ENCODE data around the gene HTR4. TPM values are rescaled to one million over a fixed set of nuclear protein-coding genes. Genes with fewer than 3 reads are reported as not detected.

HTR4 gene
- 0.43 TPM for total RNA-seq
- long read RNA-seq = 0 reads

GRCh38 chr5:148653836-148654781 lies at the start of gene HTR4:
Gene HTR4, minus strand, starts transcription at chr5:148654527. Its CDS starts 17,513 bp downstream, at chr5:148637014.
- Histone ChIP-seq H3K27me3 (peaks cover 48% of the 10 kb centered on the region), H3K36me3 (no peaks in the 10 kb centered on the region), H3K27ac (no peak within 1 kb of the TSS), H3K9me3 (no peaks in the 10 kb centered on the region), H3K4me1 (no peaks in the 10 kb centered on the region), H3K4me3 (no peak within 1 kb of the TSS)
- no peak for TF ChIP-seq CTCF (IDR thresholded peaks at IDR 0.05)
- DNase-seq = no peak
- ATAC-seq = peak; percentile 54
- intact Hi-C loops (cut with DNase I) = no loop called here

GRCh38 chr5:148702019-148702596 lies 47.8 kb upstream of the HTR4 start:
- no peaks in the 10 kb centered on the region for H3K4me1 ChIP-seq
- H3K9me3 ChIP-seq = peaks cover 6% of the 10 kb centered on the region
- H3K4me3 ChIP-seq = no peak overlapping the region
- H3K27me3 ChIP-seq = no peaks in the 10 kb centered on the region
- DNase-seq (no peak), ATAC-seq (no peak)
- H3K27ac ChIP-seq = no peak overlapping the region
- no peak for TF ChIP-seq CTCF (IDR thresholded peaks at IDR 0.05)
- H3K36me3 ChIP-seq = no peaks in the 10 kb centered on the region
- intact Hi-C loops (cut with DNase I) = no loop called here

DNA sequence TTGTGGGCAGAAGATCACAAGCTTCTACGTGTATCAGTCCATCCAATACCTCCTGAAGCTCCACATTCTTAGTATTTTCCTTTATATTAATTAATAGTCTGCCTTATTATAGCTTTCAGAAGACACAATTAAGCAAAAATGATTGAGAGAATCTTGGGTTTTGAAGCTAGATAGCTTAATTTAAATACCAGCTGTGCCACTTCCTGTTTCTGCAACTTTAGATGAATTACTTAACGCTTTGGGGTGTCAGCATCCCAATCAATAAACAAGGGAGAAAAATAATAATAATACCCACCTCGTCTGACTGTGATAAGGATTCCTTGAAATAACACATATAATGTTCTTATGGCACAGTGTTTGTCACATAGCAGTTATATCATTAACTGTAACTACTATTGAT lies 44.7 kb upstream of the HTR4 start:
- ATAC-seq (no peak), DNase-seq (no peak)
- intact Hi-C loops (cut with DNase I) = no loop called here
- TF ChIP-seq CTCF (IDR thresholded peaks at IDR 0.05) = no peak
- Histone ChIP-seq H3K27ac (no peak overlapping the region), H3K27me3 (no peaks in the 10 kb centered on the region), H3K4me1 (no peaks in the 10 kb centered on the region), H3K36me3 (no peaks in the 10 kb centered on the region), H3K9me3 (peaks cover 6% of the 10 kb centered on the region), H3K4me3 (no peak overlapping the region)

DNA sequence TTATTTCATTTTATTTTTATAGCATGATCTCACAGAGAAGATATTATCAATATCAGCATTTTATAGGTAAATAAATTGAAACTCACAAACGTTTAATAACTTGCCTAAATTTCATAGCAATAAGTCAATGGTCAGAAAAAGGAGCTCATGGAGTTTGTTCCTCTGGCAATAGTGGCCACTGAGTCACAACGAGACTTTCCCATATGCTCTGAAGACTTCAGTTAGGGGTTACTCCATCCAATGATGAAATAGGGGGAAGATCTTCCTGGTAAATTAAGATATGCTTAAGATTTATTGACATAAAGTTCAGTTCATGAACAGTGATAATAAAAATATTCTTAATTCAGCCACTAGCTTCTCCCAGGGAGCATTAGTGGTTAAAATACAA lies 43.5 kb upstream of the HTR4 start:
- Histone ChIP-seq H3K27me3 (no peaks in the 10 kb centered on the region), H3K4me3 (no peak overlapping the region), H3K27ac (no peak overlapping the region), H3K36me3 (no peaks in the 10 kb centered on the region), H3K9me3 (peaks cover 6% of the 10 kb centered on the region), H3K4me1 (no peaks in the 10 kb centered on the region)
- ATAC-seq (no peak), DNase-seq (no peak)
- intact Hi-C loops (cut with DNase I) = no loop called here
- no peak for TF ChIP-seq CTCF (IDR thresholded peaks at IDR 0.05)

DNA sequence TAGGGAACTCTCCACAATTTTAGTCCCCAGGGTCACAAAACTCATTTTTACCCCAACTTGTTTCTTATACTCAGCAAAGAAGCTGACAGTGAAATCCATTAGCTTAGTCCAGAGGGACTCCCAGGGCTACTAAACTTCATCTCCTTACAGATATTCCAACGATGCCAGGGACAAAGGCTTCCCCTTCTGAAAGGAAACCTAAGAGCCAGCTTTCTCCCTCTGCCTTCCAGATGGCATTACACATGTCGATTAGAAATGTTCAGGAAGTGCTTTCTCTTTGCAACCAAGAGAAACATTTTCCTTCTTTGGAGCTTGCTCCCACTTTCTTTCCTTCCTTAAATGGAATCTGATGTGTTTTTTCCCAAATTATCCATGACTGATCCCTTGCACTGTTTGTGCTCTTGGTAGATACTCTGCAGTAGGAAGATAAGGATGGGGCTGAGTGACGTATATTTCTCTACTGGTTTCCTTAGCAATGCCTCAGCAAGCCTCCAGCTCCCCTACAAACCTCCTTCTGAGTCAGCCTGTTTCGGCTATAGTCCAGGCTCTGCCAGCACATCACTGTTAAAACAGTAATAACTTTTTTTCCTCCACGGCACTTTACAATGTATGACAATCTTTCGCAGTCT lies 43.0 kb upstream of the HTR4 start:
- ATAC-seq (no peak), DNase-seq (no peak)
- peaks cover 6% of the 10 kb centered on the region for H3K9me3 ChIP-seq
- H3K36me3 ChIP-seq = no peaks in the 10 kb centered on the region
- intact Hi-C loops (cut with DNase I) = no loop called here
- no peaks in the 10 kb centered on the region for H3K4me1 ChIP-seq
- no peaks in the 10 kb centered on the region for H3K27me3 ChIP-seq
- no peak for TF ChIP-seq CTCF (IDR thresholded peaks at IDR 0.05)
- H3K4me3 ChIP-seq = no peak overlapping the region
- no peak overlapping the region for H3K27ac ChIP-seq

Data from upper lobe of right lung (tissue), 1 donor.